ENCODE data around the gene KCTD14. TPM values are rescaled to one million over a fixed set of nuclear protein-coding genes. Genes with fewer than 3 reads are reported as not detected.

The KCTD14 gene
- total and polyA plus RNA-seq, 2 of the 8 experiments (the other 6 are each of a cell fraction or from before 2014, with no cell fraction given), result 21.6 to 24.9 TPM

GRCh38 chr11:77966338-77966737 lies 56.7 kb downstream of the KCTD14 start:
- no peak overlapping the region for H2BK12ac ChIP-seq (ENCODE audit: low read depth, low read length)
- H3K4me2 ChIP-seq (ENCODE audit: insufficient read depth in 1 of 2, low read depth in 2 of 2, low read length in 2 of 2), result no peak overlapping the region
- no peak for DNase-seq (ENCODE audit: low read depth in 1 of 2, low spot score in 2 of 2)
- no peak overlapping the region for H4K5ac ChIP-seq (ENCODE audit: insufficient read length, low read depth, low read length)
- H2BK5ac ChIP-seq (ENCODE audit: low read depth, low read length), result no peak overlapping the region
- no peak overlapping the region for H3K9ac ChIP-seq (replicated peaks in 1 of 4; ENCODE audit: extremely low read depth in 1 of 4, low read depth in 3 of 4, low read length in 3 of 4)
- no peaks in the 10 kb centered on the region for H3K9me3 ChIP-seq (ENCODE audit: insufficient read depth in 2 of 2, low read depth in 1 of 2, low read length in 1 of 2)
- no peak overlapping the region for H3K14ac ChIP-seq (ENCODE audit: insufficient read length)
- H4K91ac ChIP-seq (replicated peaks; ENCODE audit: insufficient read length, low read length), result no peak overlapping the region
- no peak overlapping the region for H3K4me3 ChIP-seq (ENCODE audit: extremely low read depth in 1 of 4, insufficient read depth in 2 of 4, low read depth in 3 of 4, low read length in 4 of 4)
- H2AFZ ChIP-seq (ENCODE audit: low read length), result no peak overlapping the region
- no peaks in the 10 kb centered on the region for H3K4me1 ChIP-seq (replicated peaks in 1 of 4; ENCODE audit: control insufficient read depth in 3 of 4, insufficient read depth in 4 of 4, low read length in 3 of 4)
- POLR2A ChIA-PET (ENCODE audit: partially characterized antibody), result no interaction called here
- CTCF ChIA-PET (ENCODE audit: partially characterized antibody), result no interaction called here
- no peaks in the 10 kb centered on the region for H4K20me1 ChIP-seq (replicated peaks in 1 of 2; ENCODE audit: control insufficient read depth in 1 of 2, insufficient read depth in 2 of 2, low read length in 2 of 2)
- no peak overlapping the region for H2AK5ac ChIP-seq (ENCODE audit: low read depth, low read length)
- no peaks in the 10 kb centered on the region for H3K79me1 ChIP-seq (ENCODE audit: low read depth, low read length)
- FAIRE-seq, result no peak
- no peaks in the 10 kb centered on the region for H3K27me3 ChIP-seq (replicated peaks in 1 of 4; ENCODE audit: control insufficient read depth in 3 of 4, extremely low read depth in 1 of 4, insufficient read depth in 3 of 4, low read length in 3 of 4)
- H2BK15ac ChIP-seq (ENCODE audit: low read length), result no peak overlapping the region
- H3K23me2 ChIP-seq (ENCODE audit: low read depth, low read length), result 0 out of 2 replicates have a peak, but pooled peaks cover 1% of the 10 kb centered on the region
- no peak overlapping the region for H2BK20ac ChIP-seq (ENCODE audit: low read length)
- no peaks in the 10 kb centered on the region for H3K79me2 ChIP-seq (ENCODE audit: control insufficient read depth in 1 of 2, insufficient read depth in 2 of 2, low read length in 2 of 2)
- H3K18ac ChIP-seq (ENCODE audit: extremely low read depth, low read length), result no peak overlapping the region
- no peaks in the 10 kb centered on the region for H3K36me3 ChIP-seq (ENCODE audit: control insufficient read depth in 2 of 4, insufficient read depth in 4 of 4, low read length in 3 of 4)
- 83% methylated on average over 2 of the region's 2 CpGs; no CpG with 5 or more reads in 1 of the 2 experiments for WGBS, 2 experiments (ENCODE audit: extremely low coverage in 1 of 2, insufficient coverage in 1 of 2, insufficient read length in 1 of 2, insufficient replicate concordance in 2 of 2, low coverage in 1 of 2, low lambda C conversion rate in 2 of 2, missing lambda C conversion rate in 1 of 2)
- no peak overlapping the region for H3K27ac ChIP-seq (ENCODE audit: low read depth, low read length)
- no peak overlapping the region for H3K56ac ChIP-seq (replicated peaks; ENCODE audit: insufficient read length, low read depth, low read length)
- no peak overlapping the region for H3K23ac ChIP-seq (ENCODE audit: insufficient read length)
- no peak overlapping the region for H2BK120ac ChIP-seq (replicated peaks; ENCODE audit: low read depth, low read length)
- no peak overlapping the region for H4K8ac ChIP-seq (ENCODE audit: extremely low read depth, insufficient read depth, low read length)
- no peak overlapping the region for H3K4ac ChIP-seq (replicated peaks; ENCODE audit: insufficient read length, low read depth, low read length)
- no peak for TF ChIP-seq CTCF (IDR thresholded peaks at IDR 0.05; ENCODE audit: control extremely low read depth in 1 of 3, insufficient read depth in 1 of 3, low read depth in 1 of 3, low read length in 3 of 3)
- no peak for TF ChIP-seq YY1 (IDR thresholded peaks at IDR 0.05; ENCODE audit: low read depth, low read length)
- no peak for TF ChIP-seq SRF (IDR thresholded peaks at IDR 0.05; ENCODE audit: low read depth, low read length)
- TF ChIP-seq KDM5A (IDR thresholded peaks at IDR 0.05; ENCODE audit: low read length), result no peak
- TF ChIP-seq SIX5 (IDR thresholded peaks at IDR 0.05; ENCODE audit: low read depth, low read length), result no peak
- no peak for TF ChIP-seq TAF1 (IDR thresholded peaks at IDR 0.05; ENCODE audit: low read depth, low read length)
- TF ChIP-seq, protein P1, sequence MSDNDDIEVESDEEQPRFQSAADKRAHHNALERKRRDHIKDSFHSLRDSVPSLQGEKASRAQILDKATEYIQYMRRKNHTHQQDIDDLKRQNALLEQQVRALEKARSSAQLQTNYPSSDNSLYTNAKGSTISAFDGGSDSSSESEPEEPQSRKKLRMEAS (IDR thresholded peaks at IDR 0.05), result no peak
- TF ChIP-seq HDAC2 (IDR thresholded peaks at IDR 0.05; ENCODE audit: borderline replicate concordance in 1 of 2, low read depth in 2 of 2, low read length in 2 of 2), result no peak
- TF ChIP-seq SP1 (IDR thresholded peaks at IDR 0.05; ENCODE audit: low read depth, low read length), result no peak
- no peak for TF ChIP-seq TEAD4 (IDR thresholded peaks at IDR 0.05; ENCODE audit: low read depth, low read length)
- no peak for TF ChIP-seq ZNF274 (IDR thresholded peaks at IDR 0.05; ENCODE audit: borderline replicate concordance, extremely low read depth, low read length)
- no peak for TF ChIP-seq RNF2 (IDR thresholded peaks at IDR 0.05; ENCODE audit: borderline replicate concordance, low read depth, low read length, missing control alignments, poor library complexity, severe bottlenecking)
